Right atrium auricular region (tissue), 2 donors: ENCODE data around the gene COG5. TPM values are rescaled to one million over a fixed set of nuclear protein-coding genes. Genes with fewer than 3 reads are reported as not detected.

Experiments
- DNase-seq: peaks from one replicate; pipeline ENCODE4 v3.0.0-alpha.2; 2019; ENCODE audit warnings: low spot score
- H3K27ac ChIP-seq, 2 donors: fragments of 200-600 bp; sonication (generic); 1 replicate in 1 of 2; 2 replicates in 1 of 2; pipeline ENCODE4 v1.5.1; 2016 to 2019
- H3K27me3 ChIP-seq, 2 donors: fragments of 200-600 bp; sonication (generic); one replicate each; pipeline versions ENCODE4 v1.5.1 to v1.6.0; 2017 to 2019
- H3K36me3 ChIP-seq: fragments of 200-600 bp; sonication (generic); one replicate; pipeline ENCODE4 v1.5.1; 2016
- H3K4me1 ChIP-seq, 2 donors: fragments of 200-600 bp; sonication (generic); one replicate each; pipeline versions ENCODE4 v1.5.1 to v1.6.0; 2017 to 2019
- H3K4me3 ChIP-seq, 2 donors: fragments of 200-600 bp; sonication (generic); 1 replicate in 1 of 2; 2 replicates in 1 of 2; pipeline ENCODE4 v1.5.1; 2017 to 2019; ENCODE audit warnings: mild to moderate bottlenecking in 1 of 2, moderate library complexity in 1 of 2
- H3K9me3 ChIP-seq, 2 donors: fragments of 200-600 bp; sonication (generic); one replicate each; pipeline ENCODE4 v1.5.1; 2019
- total RNA-seq, 2 donors: library from RNA; depleted of rRNA; stranded (reverse); fragments of >200 nt; gene quantifications; one replicate each; pipeline ENCODE4 v1.1.0, GENCODE V29; 2016
- TF ChIP-seq, protein P1 (sequence below), 2 donors: fragments of 200-600 bp; sonication (generic); IDR thresholded peaks; one replicate each; pipeline ENCODE4 v1.5.1; 2019; ENCODE audit warnings: antibody characterized with exemption in 2 of 2

The COG5 gene
- total RNA-seq, 2 donors from 2014 or later, result 28.0 to 31.8 TPM

DNA sequence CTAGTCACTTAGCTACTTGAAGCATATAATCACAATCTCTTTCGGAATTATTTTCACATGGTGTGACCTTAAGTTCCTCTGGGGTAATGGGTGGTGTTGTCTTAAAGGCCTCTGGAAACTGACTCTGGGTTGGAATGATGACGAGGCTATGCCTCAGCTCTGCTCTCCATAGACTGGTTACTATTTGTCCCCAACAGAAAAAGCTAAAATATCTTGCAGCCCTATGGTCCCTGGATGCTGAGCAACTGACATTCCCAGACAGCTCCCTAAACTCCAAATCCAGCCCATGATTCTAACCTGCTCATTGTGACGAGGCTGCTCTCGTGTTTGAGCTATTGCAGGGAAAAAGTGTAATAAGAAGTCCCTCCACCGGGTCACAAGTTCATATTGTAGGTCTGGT, 343.4 kb downstream of the COG5 start:
- TF ChIP-seq, protein P1, sequence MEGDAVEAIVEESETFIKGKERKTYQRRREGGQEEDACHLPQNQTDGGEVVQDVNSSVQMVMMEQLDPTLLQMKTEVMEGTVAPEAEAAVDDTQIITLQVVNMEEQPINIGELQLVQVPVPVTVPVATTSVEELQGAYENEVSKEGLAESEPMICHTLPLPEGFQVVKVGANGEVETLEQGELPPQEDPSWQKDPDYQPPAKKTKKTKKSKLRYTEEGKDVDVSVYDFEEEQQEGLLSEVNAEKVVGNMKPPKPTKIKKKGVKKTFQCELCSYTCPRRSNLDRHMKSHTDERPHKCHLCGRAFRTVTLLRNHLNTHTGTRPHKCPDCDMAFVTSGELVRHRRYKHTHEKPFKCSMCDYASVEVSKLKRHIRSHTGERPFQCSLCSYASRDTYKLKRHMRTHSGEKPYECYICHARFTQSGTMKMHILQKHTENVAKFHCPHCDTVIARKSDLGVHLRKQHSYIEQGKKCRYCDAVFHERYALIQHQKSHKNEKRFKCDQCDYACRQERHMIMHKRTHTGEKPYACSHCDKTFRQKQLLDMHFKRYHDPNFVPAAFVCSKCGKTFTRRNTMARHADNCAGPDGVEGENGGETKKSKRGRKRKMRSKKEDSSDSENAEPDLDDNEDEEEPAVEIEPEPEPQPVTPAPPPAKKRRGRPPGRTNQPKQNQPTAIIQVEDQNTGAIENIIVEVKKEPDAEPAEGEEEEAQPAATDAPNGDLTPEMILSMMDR (IDR thresholded peaks at IDR 0.05), result no peak
- H3K4me3 ChIP-seq, result no peak overlapping the region
- H3K27me3 ChIP-seq, result no peaks in the 10 kb centered on the region
- H3K36me3 ChIP-seq, result no peaks in the 10 kb centered on the region
- no peak for DNase-seq
- H3K27ac ChIP-seq, result peak overlapping the region; percentile 64 to 84
- peaks cover 0 to 17% of the 10 kb centered on the region in 2 donors for H3K4me1 ChIP-seq
- H3K9me3 ChIP-seq, result no peaks in the 10 kb centered on the region

DNA sequence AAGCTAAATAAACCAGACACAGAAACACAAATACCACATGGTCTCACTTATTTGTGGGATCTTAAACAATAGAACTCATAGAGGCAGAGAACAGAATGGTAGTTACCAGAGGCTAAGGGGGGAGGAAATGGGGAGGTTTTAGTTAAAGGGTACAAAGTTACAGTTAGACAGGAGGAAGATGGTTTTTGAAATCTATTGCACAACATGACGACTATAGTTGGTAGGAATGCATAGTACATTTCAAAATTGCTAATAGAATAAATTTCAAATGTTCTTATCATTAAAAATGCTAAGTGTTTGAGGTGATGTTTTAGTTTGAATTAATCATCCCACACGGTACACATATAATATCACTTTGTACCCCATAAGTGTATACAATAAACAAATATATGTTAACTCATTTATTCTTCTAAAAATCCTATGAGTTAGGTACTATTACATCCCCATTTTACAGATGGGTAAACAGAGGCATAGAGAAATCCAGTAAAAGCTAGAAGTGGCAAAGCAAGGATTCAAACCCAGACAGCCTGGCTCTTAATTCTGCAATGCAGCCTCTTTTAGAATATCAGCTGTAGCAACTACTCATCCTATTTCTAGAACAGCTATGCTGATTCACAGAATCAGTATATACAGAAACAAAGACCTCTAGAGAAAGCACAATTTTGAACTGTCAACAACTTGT, 344.0 kb downstream of the COG5 start:
- H3K4me3 ChIP-seq, result no peak overlapping the region
- H3K9me3 ChIP-seq, result no peaks in the 10 kb centered on the region
- no peaks in the 10 kb centered on the region for H3K36me3 ChIP-seq
- no peak for DNase-seq
- peak overlapping the region; percentile 64 to 84 for H3K27ac ChIP-seq
- TF ChIP-seq, protein P1 (IDR thresholded peaks at IDR 0.05), result no peak
- H3K27me3 ChIP-seq, result no peaks in the 10 kb centered on the region
- H3K4me1 ChIP-seq, result peaks cover 0 to 12% of the 10 kb centered on the region in 2 donors

DNA sequence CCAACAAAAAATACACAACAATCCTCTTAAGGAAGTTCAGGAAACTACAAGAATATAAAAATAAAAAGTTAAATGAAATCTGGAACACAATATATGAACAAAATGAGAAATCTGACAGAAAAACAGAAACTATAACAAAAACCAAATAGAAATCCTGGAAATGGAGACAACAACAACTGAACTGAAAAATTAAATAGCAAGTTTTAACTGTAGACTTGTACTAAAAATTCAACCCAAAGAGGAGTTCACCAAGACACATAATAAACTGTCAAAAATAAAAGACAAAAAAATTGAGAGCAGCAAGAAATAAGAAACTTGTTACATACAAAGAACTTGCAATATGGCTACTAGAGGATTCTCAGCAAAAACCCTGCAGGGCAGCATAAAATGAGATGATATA, 349.8 kb downstream of the COG5 start:
- TF ChIP-seq, protein P1 (IDR thresholded peaks at IDR 0.05), result no peak
- H3K4me1 ChIP-seq, result peaks cover 0 to 14% of the 10 kb centered on the region in 2 donors
- H3K27me3 ChIP-seq, result no peaks in the 10 kb centered on the region
- H3K9me3 ChIP-seq, result peaks cover 0 to 7% of the 10 kb centered on the region in 2 donors
- peak overlapping the region in 1 of 2 donors; percentile 56 for H3K27ac ChIP-seq
- peaks cover 13% of the 10 kb centered on the region for H3K36me3 ChIP-seq
- H3K4me3 ChIP-seq, result no peak overlapping the region
- no peak for DNase-seq

DNA sequence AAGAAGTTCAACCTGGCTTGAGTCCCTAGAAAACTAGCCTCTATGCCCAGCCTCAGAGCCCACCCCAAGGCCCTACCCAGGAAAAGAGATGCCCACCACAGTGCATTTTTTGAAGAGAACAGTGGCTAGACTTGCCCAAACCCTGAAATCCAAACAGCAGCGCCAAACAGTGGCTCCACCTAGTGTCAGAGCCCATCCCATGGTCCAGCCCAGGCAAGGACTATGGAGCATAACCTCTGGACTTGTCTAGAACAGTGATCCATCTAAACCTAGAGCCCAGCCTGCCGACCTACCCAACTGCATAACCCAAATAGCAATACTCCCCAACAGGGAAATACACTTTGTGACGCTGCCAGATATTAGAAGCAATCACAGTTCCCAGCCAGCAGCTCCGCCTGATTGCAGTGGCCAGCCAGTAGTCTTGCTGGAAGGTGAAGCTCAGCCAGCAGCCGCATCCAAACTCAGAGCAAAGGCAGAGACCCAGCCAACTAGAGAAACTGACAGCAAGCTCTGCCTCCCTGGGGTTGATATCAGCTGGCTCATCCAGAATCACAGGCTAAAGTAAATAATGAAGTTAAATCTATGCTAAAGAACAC, 350.4 kb downstream of the COG5 start:
- H3K4me1 ChIP-seq, result peaks cover 0 to 16% of the 10 kb centered on the region in 2 donors
- TF ChIP-seq, protein P1 (IDR thresholded peaks at IDR 0.05), result no peak
- no peaks in the 10 kb centered on the region for H3K27me3 ChIP-seq
- H3K4me3 ChIP-seq, result no peak overlapping the region
- no peak for DNase-seq
- peaks cover 13% of the 10 kb centered on the region for H3K36me3 ChIP-seq
- H3K9me3 ChIP-seq, result peaks cover 0 to 7% of the 10 kb centered on the region in 2 donors
- H3K27ac ChIP-seq, result peak overlapping the region in 1 of 2 donors; percentile 56

DNA sequence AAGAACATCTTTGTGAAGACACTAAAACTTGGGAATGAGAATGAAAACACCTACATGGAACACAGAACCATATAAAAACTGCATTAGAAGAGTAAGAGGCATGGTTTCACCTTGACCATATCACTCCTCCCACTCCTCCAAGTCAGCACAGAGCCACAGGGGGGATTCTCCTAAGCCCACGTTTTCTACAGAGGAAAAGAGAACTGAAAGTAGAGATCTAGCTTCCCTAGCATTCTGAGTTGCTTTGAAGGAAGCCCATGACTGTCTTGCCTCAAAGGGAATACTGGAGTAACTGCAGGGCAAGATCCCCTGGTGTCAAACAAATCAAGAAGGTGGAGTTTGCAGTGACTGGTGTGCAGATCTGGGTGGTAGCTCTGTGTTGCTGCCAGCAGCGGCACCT, 351.0 kb downstream of the COG5 start:
- DNase-seq, result no peak
- H3K27ac ChIP-seq, result peak overlapping the region in 1 of 2 donors; percentile 56
- peaks cover 13% of the 10 kb centered on the region for H3K36me3 ChIP-seq
- H3K9me3 ChIP-seq, result peaks cover 0 to 7% of the 10 kb centered on the region in 2 donors
- H3K4me1 ChIP-seq, result peaks cover 0 to 22% of the 10 kb centered on the region in 2 donors
- no peak overlapping the region for H3K4me3 ChIP-seq
- H3K27me3 ChIP-seq, result no peaks in the 10 kb centered on the region
- TF ChIP-seq, protein P1 (IDR thresholded peaks at IDR 0.05), result no peak
